ENCODE data around the gene TAF4B. TPM values are rescaled to one million over a fixed set of nuclear protein-coding genes. Genes with fewer than 3 reads are reported as not detected.

TAF4B gene
- total and polyA plus RNA-seq, 2 donors (not counting 1 experiment from before 2014, with no cell fraction given), result 10.5 to 16.1 TPM

DNA sequence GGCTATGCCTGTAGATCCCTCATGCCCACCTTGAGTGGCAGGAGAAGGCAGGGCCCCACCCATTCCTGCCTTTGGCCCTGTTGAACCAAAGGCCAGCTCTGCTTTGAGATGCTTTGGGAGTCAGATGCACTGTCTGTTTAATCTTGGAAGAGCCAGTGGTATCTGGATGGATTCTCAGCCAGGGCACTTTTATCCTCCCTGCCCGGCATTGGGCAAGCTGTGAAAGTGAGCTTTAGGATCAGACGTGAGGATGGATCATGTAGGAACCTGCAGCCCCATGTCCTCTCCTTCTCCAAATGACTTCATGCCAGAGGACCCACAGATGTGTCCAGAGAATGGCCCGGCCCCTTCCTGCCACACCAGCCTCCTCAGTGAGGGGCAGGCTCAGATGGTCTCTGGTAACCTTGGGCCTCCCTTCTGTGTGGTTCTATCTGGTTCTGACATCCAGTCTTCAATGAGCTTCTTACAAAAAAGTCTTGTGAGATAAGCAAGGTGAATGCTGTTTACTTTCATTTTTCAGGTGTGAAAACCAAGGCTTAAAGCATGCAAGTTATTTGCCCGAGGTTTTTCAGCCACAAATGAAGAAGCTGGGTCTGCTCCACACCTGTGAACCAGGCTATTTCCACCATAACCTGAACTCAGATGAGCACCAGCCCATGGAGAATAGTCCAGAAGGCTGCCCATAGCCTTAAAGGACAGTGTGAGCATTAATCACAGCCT is 198.3 kb downstream of the TAF4B start:
- H4K20me1 ChIP-seq (ENCODE audit: control insufficient read depth, insufficient read depth, low read length, poor library complexity, severe bottlenecking), result no peaks in the 10 kb centered on the region
- H3K4me1 ChIP-seq (ENCODE audit: control insufficient read depth in 2 of 2, insufficient read depth in 2 of 2, low read length in 2 of 2), result no peaks in the 10 kb centered on the region
- no peak overlapping the region for H3K27ac ChIP-seq (ENCODE audit: low read length in 2 of 2)
- no peak overlapping the region for H2AFZ ChIP-seq (ENCODE audit: insufficient read depth, low read depth, low read length, poor library complexity, severe bottlenecking)
- H3K4me3 ChIP-seq (ENCODE audit: control extremely low read depth in 1 of 5, extremely low read depth in 1 of 5, insufficient read depth in 1 of 5, low read depth in 2 of 5, low read length in 4 of 5), result no peak overlapping the region
- no peak for ATAC-seq (ENCODE audit: low read depth)
- ChIA-PET CTCF (no interaction called here), POLR2A (no interaction called here)
- Mint-ChIP-seq H3K4me1 (peaks cover 2% of the 10 kb centered on the region), H3K27me3 (no peaks in the 10 kb centered on the region), H3K27ac (no peak overlapping the region), H3K4me3 (no peak overlapping the region), H3K9me3 (ENCODE audit: insufficient read depth) (no peaks in the 10 kb centered on the region)
- intact Hi-C loops (cut with micrococcal nuclease), result no loop called here
- no peak overlapping the region for H3K4me2 ChIP-seq (replicated peaks; ENCODE audit: low read depth, low read length, poor library complexity, severe bottlenecking)
- H3K79me2 ChIP-seq (ENCODE audit: control insufficient read depth, insufficient read depth, low read length), result no peaks in the 10 kb centered on the region
- no peak overlapping the region for H3K9ac ChIP-seq (ENCODE audit: low read length)
- TF ChIP-seq, protein P1, sequence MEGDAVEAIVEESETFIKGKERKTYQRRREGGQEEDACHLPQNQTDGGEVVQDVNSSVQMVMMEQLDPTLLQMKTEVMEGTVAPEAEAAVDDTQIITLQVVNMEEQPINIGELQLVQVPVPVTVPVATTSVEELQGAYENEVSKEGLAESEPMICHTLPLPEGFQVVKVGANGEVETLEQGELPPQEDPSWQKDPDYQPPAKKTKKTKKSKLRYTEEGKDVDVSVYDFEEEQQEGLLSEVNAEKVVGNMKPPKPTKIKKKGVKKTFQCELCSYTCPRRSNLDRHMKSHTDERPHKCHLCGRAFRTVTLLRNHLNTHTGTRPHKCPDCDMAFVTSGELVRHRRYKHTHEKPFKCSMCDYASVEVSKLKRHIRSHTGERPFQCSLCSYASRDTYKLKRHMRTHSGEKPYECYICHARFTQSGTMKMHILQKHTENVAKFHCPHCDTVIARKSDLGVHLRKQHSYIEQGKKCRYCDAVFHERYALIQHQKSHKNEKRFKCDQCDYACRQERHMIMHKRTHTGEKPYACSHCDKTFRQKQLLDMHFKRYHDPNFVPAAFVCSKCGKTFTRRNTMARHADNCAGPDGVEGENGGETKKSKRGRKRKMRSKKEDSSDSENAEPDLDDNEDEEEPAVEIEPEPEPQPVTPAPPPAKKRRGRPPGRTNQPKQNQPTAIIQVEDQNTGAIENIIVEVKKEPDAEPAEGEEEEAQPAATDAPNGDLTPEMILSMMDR (IDR thresholded peaks at IDR 0.05), result no peak
- no peak for TF ChIP-seq EZH2 (IDR thresholded peaks at IDR 0.05; ENCODE audit: borderline replicate concordance, insufficient read depth, low read depth, low read length, poor library complexity, severe bottlenecking)
- no peaks in the 10 kb centered on the region for H3K36me3 ChIP-seq (replicated peaks in 1 of 2; ENCODE audit: control extremely low read depth in 1 of 2, control insufficient read depth in 1 of 2, extremely low read depth in 1 of 2, insufficient read depth in 2 of 2, low read length in 1 of 2)
- H3K27me3 ChIP-seq (replicated peaks in 1 of 4; ENCODE audit: control extremely low read depth in 1 of 4, control insufficient read depth in 3 of 4, insufficient read depth in 4 of 4, low read length in 3 of 4), result no peaks in the 10 kb centered on the region
- no peaks in the 10 kb centered on the region for H3K9me3 ChIP-seq (ENCODE audit: control extremely low read depth in 1 of 3, control insufficient read depth in 2 of 3, insufficient read depth in 1 of 3, low read length in 2 of 3)
- no peak for DNase-seq
- WGBS (ENCODE audit: insufficient coverage), result 89% methylated on average over 4 of the region's 4 CpGs

DNA sequence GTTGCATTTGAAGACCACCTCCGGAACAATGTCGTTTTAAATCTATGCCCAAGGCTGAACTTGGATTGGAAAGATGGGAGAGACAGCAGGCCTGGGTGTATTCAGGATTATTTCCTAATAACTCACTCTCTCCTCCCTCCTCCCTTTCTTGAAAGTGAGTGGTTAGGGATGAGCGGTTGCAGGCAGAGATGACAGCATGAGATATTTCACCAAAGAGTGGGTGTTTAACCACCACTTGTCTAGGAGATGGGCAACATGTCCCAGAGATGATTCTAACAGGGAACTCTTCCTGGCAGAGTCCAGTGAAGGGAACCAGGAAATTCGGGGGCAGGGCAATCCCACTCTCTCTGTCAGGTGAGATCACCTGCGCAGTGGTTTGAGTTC is 198.9 kb downstream of the TAF4B start:
- Histone ChIP-seq H3K9ac (ENCODE audit: low read length) (no peak overlapping the region), H2AFZ (ENCODE audit: insufficient read depth, low read depth, low read length, poor library complexity, severe bottlenecking) (no peak overlapping the region), H3K27me3 (replicated peaks in 1 of 4; ENCODE audit: control extremely low read depth in 1 of 4, control insufficient read depth in 3 of 4, insufficient read depth in 4 of 4, low read length in 3 of 4) (no peaks in the 10 kb centered on the region), H3K36me3 (replicated peaks in 1 of 2; ENCODE audit: control extremely low read depth in 1 of 2, control insufficient read depth in 1 of 2, extremely low read depth in 1 of 2, insufficient read depth in 2 of 2, low read length in 1 of 2) (no peaks in the 10 kb centered on the region), H3K79me2 (ENCODE audit: control insufficient read depth, insufficient read depth, low read length) (no peaks in the 10 kb centered on the region), H3K4me1 (ENCODE audit: control insufficient read depth in 2 of 2, insufficient read depth in 2 of 2, low read length in 2 of 2) (no peaks in the 10 kb centered on the region), H3K4me3 (ENCODE audit: control extremely low read depth in 1 of 5, extremely low read depth in 1 of 5, insufficient read depth in 1 of 5, low read depth in 2 of 5, low read length in 4 of 5) (no peak overlapping the region), H3K9me3 (ENCODE audit: control extremely low read depth in 1 of 3, control insufficient read depth in 2 of 3, insufficient read depth in 1 of 3, low read length in 2 of 3) (no peaks in the 10 kb centered on the region), H3K27ac (ENCODE audit: low read length in 2 of 2) (no peak overlapping the region), H4K20me1 (ENCODE audit: control insufficient read depth, insufficient read depth, low read length, poor library complexity, severe bottlenecking) (no peaks in the 10 kb centered on the region), H3K4me2 (replicated peaks; ENCODE audit: low read depth, low read length, poor library complexity, severe bottlenecking) (no peak overlapping the region)
- no CpG with 5 or more reads among the region's 5 CpGs for WGBS (ENCODE audit: insufficient coverage)
- DNase-seq (no peak), ATAC-seq (ENCODE audit: low read depth) (no peak)
- TF ChIP-seq, protein P1 (IDR thresholded peaks at IDR 0.05), result no peak
- TF ChIP-seq EZH2 (IDR thresholded peaks at IDR 0.05; ENCODE audit: borderline replicate concordance, insufficient read depth, low read depth, low read length, poor library complexity, severe bottlenecking), result no peak
- intact Hi-C loops (cut with micrococcal nuclease), result no loop called here
- no peaks in the 10 kb centered on the region for H3K27me3 Mint-ChIP-seq
- peaks cover 2% of the 10 kb centered on the region for H3K4me1 Mint-ChIP-seq
- H3K4me3 Mint-ChIP-seq, result no peak overlapping the region
- H3K9me3 Mint-ChIP-seq (ENCODE audit: insufficient read depth), result no peaks in the 10 kb centered on the region
- ChIA-PET POLR2A (no interaction called here), CTCF (no interaction called here)
- no peak overlapping the region for H3K27ac Mint-ChIP-seq
